ENCODE measurements around the gene TTLL6.
A peak's percentile ranks its signal among the peaks of the same experiment; 100 is the strongest.
"Not testable (repeated sequence)": the region's sequence is repeated elsewhere in the genome, so short reads cannot be mapped to it uniquely, and the experiment has no call there.

TTLL6 gene

GRCh38 chr17:48814504-48814903 is 2.5 kb downstream of the TTLL6 start:
- DNase-seq, result peak; percentile 29

DNA sequence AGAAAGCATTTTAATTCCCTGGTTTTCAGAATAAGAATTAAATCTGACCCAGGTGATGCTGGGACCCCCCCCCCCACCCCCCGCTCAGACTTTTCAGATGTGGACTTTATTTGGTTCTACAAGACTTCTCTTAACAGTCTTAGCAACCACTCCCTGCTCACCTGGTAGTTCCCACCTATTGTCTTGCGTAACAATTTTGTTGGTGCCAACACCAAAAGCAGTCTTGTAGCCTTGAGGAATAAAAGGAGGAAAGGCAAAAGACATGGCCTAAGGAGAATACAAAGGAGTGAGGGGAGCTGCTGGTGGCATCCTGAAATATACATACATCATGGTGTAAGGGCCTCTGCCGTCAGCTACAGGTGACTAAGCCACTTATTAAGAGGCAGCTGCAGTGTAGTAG is 5.0 kb downstream of the TTLL6 start:
- no peak for DNase-seq

GRCh38 chr17:48809182-48809581 is 7.8 kb downstream of the TTLL6 start:
- DNase-seq, result no peak

GRCh38 chr17:48804936-48805411 is 12.1 kb downstream of the TTLL6 start:
- peak; percentile 33 for DNase-seq

DNA sequence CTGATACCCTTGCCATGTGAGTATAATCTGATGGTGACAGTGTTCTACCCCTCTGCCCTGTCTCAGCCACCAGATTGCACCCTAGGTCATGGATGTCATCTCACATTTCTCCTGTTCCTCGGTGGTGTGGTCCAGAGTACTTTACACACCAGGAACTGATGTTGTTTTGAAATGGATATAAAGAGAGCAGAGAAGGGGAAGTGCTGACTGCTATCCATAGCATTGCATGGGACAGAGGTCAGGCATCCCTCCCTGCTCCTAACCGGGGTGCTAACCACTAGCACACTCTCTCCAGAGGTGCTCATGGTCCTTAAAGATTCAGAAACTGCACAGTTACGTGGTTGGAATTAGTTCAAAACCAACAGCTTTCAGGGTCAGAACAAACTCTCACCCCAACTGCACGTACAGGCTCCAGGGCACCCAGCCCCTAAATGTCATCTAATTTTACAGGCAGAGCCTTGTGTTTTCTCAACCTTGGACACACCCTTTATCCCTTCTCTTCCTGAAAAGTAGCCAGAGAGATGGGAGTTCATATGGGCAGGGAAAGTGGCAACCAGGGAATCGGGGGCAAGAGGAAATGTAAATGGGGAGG is 16.3 kb downstream of the TTLL6 start:
- DNase-seq, result no peak

DNA sequence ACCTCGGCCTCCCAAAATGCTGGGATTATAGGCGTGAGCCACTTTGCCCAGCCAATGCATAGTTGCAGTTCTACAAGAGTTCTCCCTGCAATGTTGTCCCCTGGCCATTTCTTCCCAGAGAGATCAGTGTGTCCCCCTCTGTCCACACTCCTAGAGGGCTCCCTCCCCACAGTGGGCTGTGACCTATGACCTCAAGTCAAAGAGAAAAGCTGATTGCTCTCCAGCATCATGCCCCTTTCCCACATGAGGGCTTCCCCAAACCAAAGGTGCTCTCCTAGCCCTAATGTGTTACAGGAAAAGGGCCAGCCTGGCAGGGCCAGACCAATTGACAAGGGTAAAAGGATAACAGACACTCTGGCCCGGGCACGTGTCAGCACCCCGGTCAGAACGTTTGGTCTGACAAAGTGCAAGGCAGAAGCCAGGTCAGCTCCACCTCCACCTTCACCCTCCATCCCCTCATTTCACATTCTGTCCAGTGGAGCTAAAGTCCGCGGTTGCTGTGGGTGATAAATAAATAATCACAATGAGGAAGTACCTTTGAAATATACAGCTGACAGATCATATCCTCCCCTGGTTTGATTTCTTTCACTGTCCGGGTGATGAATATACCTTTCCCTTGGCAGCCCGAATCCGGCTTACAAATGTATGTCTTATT is 17.8 kb downstream of the TTLL6 start:
- DNase-seq, result no peak

GRCh38 chr17:48796163-48796522 is 20.9 kb downstream of the TTLL6 start:
- DNase-seq, result not testable (repeated sequence)

GRCh38 chr17:48795444-48796162 is 21.4 kb downstream of the TTLL6 start:
- no peak for DNase-seq

DNA sequence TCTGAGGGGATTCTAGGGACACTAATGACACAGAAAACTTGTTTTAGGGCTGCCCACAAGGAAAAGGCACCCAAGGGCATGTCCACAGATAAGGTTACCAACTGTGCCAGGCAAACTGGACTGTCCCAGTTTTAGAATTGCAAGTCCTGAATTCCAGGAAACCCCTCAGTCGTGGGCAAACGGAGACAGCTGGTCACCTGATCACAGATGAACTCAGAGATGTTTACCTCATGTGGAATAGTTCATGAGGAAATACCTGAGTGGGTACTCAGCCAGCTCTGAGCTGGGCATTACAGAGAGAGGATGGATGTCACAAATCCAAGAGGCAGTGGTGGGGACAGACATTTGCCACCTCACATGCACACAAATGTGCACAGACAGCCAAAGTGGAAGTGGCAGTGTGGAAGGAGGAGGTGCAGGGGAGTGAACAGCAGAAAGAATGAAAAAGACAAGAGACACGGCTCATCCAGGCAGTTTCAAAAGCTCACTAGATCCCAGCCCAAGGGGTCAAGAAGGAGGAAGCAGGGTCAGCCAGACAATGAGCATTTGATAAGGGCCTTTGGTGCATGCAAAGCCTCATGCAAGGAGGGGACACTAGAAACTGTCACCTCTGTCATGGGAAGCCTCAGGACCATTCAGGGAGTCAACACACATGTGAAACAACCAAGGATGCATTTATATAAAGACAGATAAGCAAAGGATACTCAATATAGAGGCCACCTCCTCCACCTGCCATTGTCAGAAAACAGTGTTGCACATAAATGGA is 24.8 kb downstream of the TTLL6 start:
- DNase-seq, result no peak

DNA sequence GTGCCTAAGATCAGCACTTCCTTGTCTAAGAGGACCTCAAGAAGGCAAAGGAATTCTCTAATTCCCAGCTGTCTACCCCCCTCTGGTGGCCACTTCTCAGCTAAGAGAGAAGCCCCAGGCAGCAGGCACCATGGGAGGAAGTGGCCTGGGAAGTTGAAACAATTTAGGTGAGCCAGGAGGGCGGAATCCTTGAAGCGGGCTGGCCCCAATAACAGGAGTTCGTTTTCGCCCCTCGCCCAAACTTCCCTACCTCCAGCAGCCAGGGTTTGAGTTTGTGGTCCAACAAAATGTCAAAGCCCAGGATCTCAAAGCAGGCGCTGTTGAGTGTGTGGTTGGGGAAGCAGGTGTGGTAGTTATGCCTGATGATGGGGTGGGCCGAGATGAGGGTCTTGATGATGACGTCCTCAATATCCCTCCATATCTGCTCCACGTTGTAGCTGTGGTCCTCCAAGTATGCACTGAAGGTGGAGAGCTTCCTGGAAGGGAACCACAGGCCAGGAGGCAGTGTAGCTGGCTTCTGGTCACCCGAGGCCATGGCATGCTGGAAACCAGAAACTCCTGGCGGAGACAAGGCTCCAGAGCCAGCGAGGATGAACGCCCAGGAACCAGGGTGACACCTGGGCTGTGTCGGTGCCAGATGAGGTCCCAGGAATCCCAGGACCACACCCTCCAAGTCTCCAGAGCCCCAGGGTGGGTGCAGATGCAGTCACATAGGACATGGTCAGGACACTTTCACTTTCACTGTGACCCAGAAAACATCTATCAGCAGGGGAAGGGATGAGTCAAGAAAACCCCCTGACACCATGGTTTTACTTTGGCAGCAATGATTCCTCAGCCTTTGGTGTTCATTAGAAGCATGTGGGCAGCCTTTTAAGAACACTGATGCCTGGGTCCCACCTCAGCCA is 25.6 kb downstream of the TTLL6 start:
- peak; percentile 22 for DNase-seq

DNA sequence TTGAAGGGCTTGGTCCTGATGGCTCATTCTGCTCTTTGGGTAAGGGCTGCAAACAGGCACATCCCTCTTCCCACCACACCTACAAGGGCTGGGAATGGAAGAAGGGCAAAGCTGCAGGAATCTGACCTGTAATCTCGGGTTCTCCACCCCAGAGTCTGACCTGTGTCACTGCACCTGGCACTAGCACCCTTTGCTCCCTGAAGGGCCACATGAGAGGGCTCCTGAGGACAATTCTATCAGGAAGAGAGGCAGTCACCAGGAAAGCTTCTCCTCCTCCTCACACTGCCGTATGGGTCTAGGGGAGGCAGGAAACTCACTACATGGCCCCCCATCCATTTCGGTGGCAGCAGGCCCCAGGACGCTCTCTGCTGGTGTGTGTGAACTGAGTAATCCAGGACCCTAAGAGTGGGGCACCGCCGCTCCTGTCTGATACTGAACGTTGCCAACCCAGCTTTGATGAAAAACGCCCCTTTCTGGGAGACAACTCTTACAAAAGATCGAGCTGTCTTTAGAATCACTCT is 26.4 kb downstream of the TTLL6 start:
- DNase-seq, result no peak

DNA sequence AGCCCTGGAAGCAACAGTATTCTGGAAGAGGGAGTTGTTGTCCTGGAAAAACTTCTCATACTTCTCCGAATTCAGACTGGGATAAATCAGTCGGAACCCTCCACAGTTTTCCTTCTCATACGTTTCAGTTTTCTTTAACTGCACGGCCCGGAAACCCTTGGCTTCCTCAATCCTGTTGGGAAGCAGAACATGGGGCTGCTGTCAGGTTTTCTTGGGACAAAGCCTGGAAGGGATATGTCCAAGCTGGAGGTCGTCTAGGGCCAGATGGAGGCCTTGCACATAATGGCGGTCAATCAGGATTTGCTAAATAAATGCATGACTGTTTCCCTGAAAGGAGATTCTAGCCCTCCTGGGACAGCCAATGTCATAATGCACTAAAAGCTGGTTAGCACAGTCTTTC is 29.2 kb downstream of the TTLL6 start:
- no peak for DNase-seq

DNA sequence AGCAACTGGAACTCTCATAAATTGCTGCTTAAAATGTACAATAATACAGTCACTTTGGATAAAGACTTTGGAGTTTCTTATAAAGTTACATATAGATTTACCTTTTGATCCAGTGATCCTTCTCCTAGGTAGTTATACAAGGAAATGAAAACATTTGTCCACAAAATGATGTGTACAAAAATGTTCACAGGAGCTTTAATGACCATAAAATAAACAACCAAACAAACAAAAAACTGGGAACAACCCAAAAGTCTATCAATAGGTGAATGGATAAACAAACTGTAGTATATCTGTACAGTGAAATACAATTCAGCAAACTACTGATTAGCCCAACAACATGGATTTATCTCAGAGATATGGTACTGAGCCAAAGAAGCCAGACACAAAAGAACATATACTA is 37.6 kb downstream of the TTLL6 start:
- DNase-seq, result no peak

DNA sequence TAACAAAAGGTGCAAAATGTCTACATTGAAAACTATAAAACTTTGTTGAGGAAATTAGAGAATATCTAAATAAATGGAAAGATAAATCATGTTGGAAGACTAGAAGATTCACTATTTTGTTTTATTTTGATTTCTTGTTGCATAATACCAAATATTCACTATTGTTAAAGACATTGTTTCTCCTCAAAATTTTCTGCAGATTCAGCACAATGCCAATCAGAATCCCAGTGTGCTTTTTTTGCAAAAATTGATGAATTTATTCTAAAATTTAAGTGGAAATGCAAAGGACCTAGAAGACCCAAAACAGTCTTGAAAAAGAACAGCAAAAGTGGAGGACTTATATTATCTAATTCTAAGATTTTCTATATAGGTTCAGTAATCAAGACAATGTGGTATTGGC is 40.4 kb downstream of the TTLL6 start:
- no peak for DNase-seq

- no peak for DNase-seq
These were observed 43.8 kb downstream of the TTLL6 start for GRCh38 chr17:48773245-48773644.

DNA sequence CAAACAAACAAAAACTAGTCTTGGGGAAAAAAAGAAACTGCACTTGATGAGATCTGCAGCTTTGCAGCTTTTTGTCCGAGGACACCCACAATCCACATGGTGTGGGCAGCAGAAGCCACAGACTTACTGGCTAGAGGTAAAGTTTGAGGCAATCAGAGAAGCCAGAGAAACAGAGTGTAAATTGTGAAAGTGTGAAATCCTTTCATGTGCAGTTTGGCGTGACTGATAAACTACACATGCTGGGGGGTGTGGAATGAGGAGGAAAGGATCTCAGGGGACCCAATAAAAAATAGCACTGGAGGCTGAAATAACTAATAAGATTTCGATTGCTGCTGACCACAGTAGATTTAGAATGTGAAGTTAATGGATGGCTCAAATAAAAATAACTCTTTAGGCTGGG is 46.1 kb downstream of the TTLL6 start:
- no peak for DNase-seq

DNA sequence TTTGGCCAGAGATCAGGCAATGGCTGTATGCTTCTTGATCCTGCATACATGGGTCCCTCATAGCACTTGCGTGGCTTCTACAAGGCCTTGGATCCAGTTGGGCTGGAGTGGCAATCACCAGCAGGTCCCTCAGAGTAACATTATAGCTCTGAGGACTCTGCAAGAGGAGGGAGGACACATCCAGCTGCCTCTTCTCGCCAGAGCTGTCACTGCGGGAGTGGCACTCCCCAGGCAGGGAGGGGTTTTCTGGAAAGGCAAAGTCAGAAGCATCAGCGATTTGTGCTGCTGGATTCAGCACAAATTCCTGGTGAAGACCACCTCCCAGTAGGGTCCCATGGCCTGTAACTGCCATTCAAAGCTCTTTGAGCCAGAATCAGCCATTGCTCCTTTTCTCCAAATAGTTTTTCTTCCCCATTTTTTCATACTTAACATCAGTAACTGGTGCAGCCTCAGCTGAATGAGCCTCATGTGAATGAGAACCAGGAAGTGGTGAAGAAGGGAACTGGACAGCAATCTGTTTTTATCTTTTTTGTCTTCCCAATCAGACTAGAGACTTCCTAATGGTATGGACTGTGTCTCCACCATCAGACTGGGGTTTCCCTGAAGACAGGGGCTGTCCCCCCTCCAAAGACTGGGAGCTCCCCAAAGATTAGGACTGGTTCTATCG is 47.9 kb downstream of the TTLL6 start:
- no peak for DNase-seq

- no peak for DNase-seq
These were observed 49.7 kb downstream of the TTLL6 start for GRCh38 chr17:48767263-48767774.

DNA sequence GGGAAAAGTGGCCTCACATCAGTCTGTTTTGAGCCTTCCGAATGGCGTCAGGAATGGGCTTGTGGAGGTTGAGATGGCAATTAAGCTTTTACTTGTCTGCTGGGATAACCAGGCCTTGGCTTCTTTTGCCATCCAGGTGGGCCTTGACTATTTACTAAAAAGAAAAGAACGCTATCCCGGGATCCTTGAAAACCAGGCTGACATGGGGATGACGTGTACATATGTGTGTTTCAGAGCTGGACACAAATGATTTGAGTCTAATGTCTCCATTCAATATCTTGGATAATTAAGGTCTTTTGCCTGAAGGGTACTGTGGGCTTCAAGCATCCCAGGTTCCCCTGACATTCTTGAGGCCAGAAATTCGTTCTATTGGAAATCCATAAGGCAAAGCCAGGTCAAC is 55.9 kb downstream of the TTLL6 start:
- DNase-seq, result no peak

DNA sequence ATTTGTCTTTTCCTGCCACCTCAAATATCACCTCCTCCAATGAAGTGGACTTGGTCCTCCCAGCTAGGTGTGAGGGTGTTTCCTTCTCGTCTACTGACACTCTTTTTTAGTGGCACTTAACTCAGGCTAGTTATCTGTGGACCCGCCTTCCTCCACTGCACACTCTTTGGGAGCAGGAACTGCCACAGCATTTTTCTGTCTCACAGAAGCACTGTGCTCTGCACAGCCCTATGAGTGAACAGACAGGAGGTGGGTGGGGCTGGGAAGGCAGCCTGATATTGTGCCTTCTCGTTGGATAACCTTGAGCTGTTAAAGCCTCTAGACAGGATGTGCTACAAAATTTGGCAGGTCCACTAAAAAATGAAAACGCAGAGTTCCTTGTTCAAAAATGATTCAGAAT is 56.6 kb downstream of the TTLL6 start:
- DNase-seq, result no peak

DNA sequence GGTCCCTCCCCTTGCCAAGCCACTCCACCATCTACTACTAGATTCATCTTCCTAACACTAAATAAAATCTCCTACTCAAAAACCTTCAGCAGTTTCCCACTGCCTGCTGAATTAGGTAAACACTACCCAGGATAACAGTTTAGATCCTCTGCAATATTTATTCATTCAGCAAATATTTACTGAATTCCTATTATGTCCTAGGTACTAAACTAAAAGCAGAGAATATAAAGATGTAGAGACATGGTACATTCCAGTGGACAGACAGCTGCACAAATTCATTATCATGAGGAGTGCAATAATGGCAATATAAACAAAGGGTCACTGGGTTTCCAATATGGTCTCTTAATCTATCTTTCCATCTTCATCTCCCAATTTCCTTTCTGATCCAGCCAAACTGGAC is 57.7 kb downstream of the TTLL6 start:
- DNase-seq, result no peak
